ENCODE measurements around the gene MMP27. TPM values are rescaled to one million over a fixed set of nuclear protein-coding genes. Genes with fewer than 3 reads are reported as not detected.

MMP27 gene
- total RNA-seq, 3 donors from 2014 or later (not counting 1 experiment from before 2014, with no cell fraction given): not detected

DNA sequence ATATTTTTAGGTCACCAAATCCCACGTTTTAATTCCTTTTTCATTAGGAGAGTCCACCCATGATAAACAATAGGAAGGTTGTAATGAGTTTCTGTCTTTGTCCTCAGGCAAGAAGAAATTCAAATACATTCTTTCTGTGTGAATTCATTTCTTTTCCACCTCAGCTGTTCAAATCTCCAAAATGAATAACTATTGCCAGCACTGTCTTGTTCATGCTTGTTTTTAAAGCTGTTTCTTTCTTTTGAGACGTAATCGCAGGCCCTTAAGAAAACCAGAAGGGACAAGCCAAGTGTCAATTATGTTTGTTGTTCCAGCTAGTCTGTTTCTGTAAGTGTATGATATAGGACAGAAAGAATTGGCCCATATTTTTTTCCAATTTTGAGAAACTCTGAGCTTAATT is 20.2 kb downstream of the MMP27 start:
- Histone ChIP-seq H3K9me3 (ENCODE audit: control insufficient read depth, insufficient read depth, low read length) (no peaks in the 10 kb centered on the region), H3K4me3 (ENCODE audit: low read length) (no peak overlapping the region), H3K4me1 (ENCODE audit: control insufficient read depth, insufficient read depth, low read length) (no peaks in the 10 kb centered on the region), H3K36me3 (ENCODE audit: control insufficient read depth, insufficient read depth, low read length) (no peaks in the 10 kb centered on the region), H3K27ac (ENCODE audit: low read length) (no peak overlapping the region), H3K27me3 (ENCODE audit: control insufficient read depth, insufficient read depth, low read length) (no peaks in the 10 kb centered on the region)
- intact Hi-C loops (cut with micrococcal nuclease): no loop called here
- TF ChIP-seq, protein P1, sequence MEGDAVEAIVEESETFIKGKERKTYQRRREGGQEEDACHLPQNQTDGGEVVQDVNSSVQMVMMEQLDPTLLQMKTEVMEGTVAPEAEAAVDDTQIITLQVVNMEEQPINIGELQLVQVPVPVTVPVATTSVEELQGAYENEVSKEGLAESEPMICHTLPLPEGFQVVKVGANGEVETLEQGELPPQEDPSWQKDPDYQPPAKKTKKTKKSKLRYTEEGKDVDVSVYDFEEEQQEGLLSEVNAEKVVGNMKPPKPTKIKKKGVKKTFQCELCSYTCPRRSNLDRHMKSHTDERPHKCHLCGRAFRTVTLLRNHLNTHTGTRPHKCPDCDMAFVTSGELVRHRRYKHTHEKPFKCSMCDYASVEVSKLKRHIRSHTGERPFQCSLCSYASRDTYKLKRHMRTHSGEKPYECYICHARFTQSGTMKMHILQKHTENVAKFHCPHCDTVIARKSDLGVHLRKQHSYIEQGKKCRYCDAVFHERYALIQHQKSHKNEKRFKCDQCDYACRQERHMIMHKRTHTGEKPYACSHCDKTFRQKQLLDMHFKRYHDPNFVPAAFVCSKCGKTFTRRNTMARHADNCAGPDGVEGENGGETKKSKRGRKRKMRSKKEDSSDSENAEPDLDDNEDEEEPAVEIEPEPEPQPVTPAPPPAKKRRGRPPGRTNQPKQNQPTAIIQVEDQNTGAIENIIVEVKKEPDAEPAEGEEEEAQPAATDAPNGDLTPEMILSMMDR (IDR thresholded peaks at IDR 0.05): no peak
- H3K4me3 Mint-ChIP-seq: no peak overlapping the region
- H3K4me1 Mint-ChIP-seq: no peaks in the 10 kb centered on the region
- H3K27me3 Mint-ChIP-seq (ENCODE audit: low read depth in 2 of 2): peaks cover 0 to 14% of the 10 kb centered on the region in 2 donors
- no peaks in the 10 kb centered on the region for H3K36me3 Mint-ChIP-seq
- 93% methylated on average over 2 of the region's 3 CpGs for WGBS (ENCODE audit: insufficient coverage)
- ATAC-seq (no peak), DNase-seq (no peak)
- H3K9me3 Mint-ChIP-seq: no peaks in the 10 kb centered on the region
- H3K27ac Mint-ChIP-seq: no peak overlapping the region

DNA sequence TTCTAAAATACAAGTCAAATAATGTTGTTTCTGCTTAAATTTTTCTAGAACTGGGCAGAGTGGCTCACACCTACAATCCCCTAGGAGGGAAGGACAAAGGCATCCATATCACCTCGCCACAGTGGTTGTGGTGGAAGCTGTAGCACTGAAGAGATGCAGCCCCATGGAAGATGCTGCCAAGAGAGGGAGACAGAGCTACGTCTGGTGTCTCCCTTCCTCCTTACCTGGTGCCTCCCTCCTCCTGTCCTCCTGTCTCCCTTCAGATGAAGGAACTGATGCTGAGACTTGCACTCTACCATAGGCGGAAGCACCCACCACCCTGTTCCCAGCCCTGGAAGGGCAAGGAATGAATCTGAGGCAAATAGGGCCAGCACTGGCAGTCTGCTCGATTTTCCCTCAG is 22.3 kb downstream of the MMP27 start:
- Mint-ChIP-seq H3K36me3 (no peaks in the 10 kb centered on the region), H3K27ac (no peak overlapping the region), H3K27me3 (ENCODE audit: low read depth in 2 of 2) (peaks cover 2 to 14% of the 10 kb centered on the region in 2 donors), H3K4me3 (no peak overlapping the region), H3K9me3 (no peaks in the 10 kb centered on the region), H3K4me1 (no peaks in the 10 kb centered on the region)
- TF ChIP-seq, protein P1 (IDR thresholded peaks at IDR 0.05): no peak
- Histone ChIP-seq H3K27me3 (ENCODE audit: control insufficient read depth, insufficient read depth, low read length) (no peaks in the 10 kb centered on the region), H3K27ac (ENCODE audit: low read length) (no peak overlapping the region), H3K36me3 (ENCODE audit: control insufficient read depth, insufficient read depth, low read length) (no peaks in the 10 kb centered on the region), H3K4me3 (ENCODE audit: low read length) (no peak overlapping the region), H3K9me3 (ENCODE audit: control insufficient read depth, insufficient read depth, low read length) (no peaks in the 10 kb centered on the region), H3K4me1 (ENCODE audit: control insufficient read depth, insufficient read depth, low read length) (no peaks in the 10 kb centered on the region)
- ATAC-seq (no peak), DNase-seq (no peak)
- WGBS (ENCODE audit: insufficient coverage): 82% methylated on average over 4 of the region's 4 CpGs
- intact Hi-C loops (cut with micrococcal nuclease): no loop called here

DNA sequence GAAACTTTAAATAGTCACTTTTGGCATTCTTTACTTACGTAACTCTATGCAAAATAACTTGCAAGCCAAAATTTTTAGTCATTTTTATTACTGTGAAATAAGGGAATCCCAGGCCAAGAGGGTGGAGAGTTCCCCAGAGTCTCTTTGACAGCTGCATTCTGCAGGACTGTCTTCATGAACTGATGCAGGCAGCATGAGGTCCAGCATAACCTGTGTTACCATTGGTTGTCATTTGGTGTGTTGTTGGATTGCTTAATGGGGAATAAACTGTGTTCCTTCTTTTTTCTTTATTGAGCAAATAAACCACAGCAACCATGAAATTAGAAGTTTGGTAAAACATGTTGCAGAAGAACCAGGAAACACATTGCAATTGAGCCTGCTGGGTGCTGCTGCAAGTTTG is 24.6 kb downstream of the MMP27 start:
- no peaks in the 10 kb centered on the region for H3K9me3 Mint-ChIP-seq
- DNase-seq (no peak), ATAC-seq (no peak)
- Histone ChIP-seq H3K27me3 (ENCODE audit: control insufficient read depth, insufficient read depth, low read length) (no peaks in the 10 kb centered on the region), H3K36me3 (ENCODE audit: control insufficient read depth, insufficient read depth, low read length) (no peaks in the 10 kb centered on the region), H3K4me3 (ENCODE audit: low read length) (no peak overlapping the region), H3K4me1 (ENCODE audit: control insufficient read depth, insufficient read depth, low read length) (no peaks in the 10 kb centered on the region), H3K27ac (ENCODE audit: low read length) (no peak overlapping the region), H3K9me3 (ENCODE audit: control insufficient read depth, insufficient read depth, low read length) (no peaks in the 10 kb centered on the region)
- TF ChIP-seq, protein P1 (IDR thresholded peaks at IDR 0.05): no peak
- H3K36me3 Mint-ChIP-seq: no peaks in the 10 kb centered on the region
- 83% methylated on average over 1 of the region's 1 CpG for WGBS (ENCODE audit: insufficient coverage)
- H3K27me3 Mint-ChIP-seq (ENCODE audit: low read depth in 2 of 2): peaks cover 6 to 22% of the 10 kb centered on the region in 2 donors
- no peak overlapping the region for H3K27ac Mint-ChIP-seq
- intact Hi-C loops (cut with micrococcal nuclease): no loop called here
- H3K4me1 Mint-ChIP-seq: no peaks in the 10 kb centered on the region
- no peak overlapping the region for H3K4me3 Mint-ChIP-seq

DNA sequence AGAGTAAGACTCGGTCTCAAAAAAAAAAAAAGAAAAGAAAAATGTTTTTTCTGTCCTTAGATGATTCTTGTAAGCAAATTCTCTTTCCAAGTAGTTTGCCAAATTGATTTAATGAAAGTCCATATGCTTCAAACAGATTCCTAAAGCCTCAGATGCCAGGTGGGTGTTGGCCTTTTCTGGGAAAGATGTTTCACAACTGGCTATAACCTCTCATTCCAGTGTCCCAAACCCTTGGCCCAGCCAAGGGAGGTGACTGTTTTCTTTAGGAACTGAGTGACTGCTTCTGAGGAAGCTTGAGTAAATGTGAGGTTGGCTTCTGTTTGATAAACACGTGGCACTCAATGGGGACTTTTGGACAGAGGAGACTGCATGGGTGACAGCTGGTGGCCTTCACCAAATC is 27.5 kb downstream of the MMP27 start:
- no peaks in the 10 kb centered on the region for H3K9me3 Mint-ChIP-seq
- H3K9me3 ChIP-seq (ENCODE audit: control insufficient read depth, insufficient read depth, low read length): no peaks in the 10 kb centered on the region
- ATAC-seq (no peak), DNase-seq (no peak)
- no peaks in the 10 kb centered on the region for H3K36me3 ChIP-seq (ENCODE audit: control insufficient read depth, insufficient read depth, low read length)
- H3K27ac ChIP-seq (ENCODE audit: low read length): no peak overlapping the region
- H3K4me1 ChIP-seq (ENCODE audit: control insufficient read depth, insufficient read depth, low read length): no peaks in the 10 kb centered on the region
- no peaks in the 10 kb centered on the region for H3K4me1 Mint-ChIP-seq
- H3K36me3 Mint-ChIP-seq: no peaks in the 10 kb centered on the region
- TF ChIP-seq, protein P1 (IDR thresholded peaks at IDR 0.05): no peak
- no peaks in the 10 kb centered on the region for H3K27me3 ChIP-seq (ENCODE audit: control insufficient read depth, insufficient read depth, low read length)
- no peak overlapping the region for H3K4me3 Mint-ChIP-seq
- H3K27ac Mint-ChIP-seq: no peak overlapping the region
- peaks cover 17 to 35% of the 10 kb centered on the region in 2 donors for H3K27me3 Mint-ChIP-seq (ENCODE audit: low read depth in 2 of 2)
- 88% methylated on average over 2 of the region's 2 CpGs for WGBS (ENCODE audit: insufficient coverage)
- H3K4me3 ChIP-seq (ENCODE audit: low read length): no peak overlapping the region
- intact Hi-C loops (cut with micrococcal nuclease): no loop called here
